Body of pancreas (tissue), 4 donors: ENCODE data around the gene SLC5A7. TPM values are rescaled to one million over a fixed set of nuclear protein-coding genes. Genes with fewer than 3 reads are reported as not detected.

ENCODE experiments used
- ATAC-seq: fragments of 150-250 bp; one replicate; pipeline ENCODE4 v1.9.1; 2016
- DNase-seq, 4 donors: peaks; one replicate each; pipeline ENCODE4 v3.0.0-alpha.2; 2019
- H3K27ac ChIP-seq, 4 donors: fragments of 200-600 bp; sonication (generic); 1 replicate in 3 of 4; 2 replicates in 1 of 4; pipeline versions ENCODE4 v1.5.1 to v1.6.1; 2016 to 2019; ENCODE audit warnings: mild to moderate bottlenecking in 1 of 4, mixed read lengths in 1 of 4, moderate library complexity in 1 of 4
- H3K27me3 ChIP-seq, 2 donors: fragments of 200-600 bp; sonication (generic); one replicate each; pipeline ENCODE4 v1.6.0; 2016; ENCODE audit warnings: mild to moderate bottlenecking in 1 of 2
- H3K36me3 ChIP-seq, 2 donors: fragments of 200-600 bp; sonication (generic); replicated peaks in 1 of 2; 2 replicates each; pipeline ENCODE4 v1.5.1; 2016; ENCODE audit warnings: low read depth in 2 of 2; ENCODE audit not compliant: insufficient read depth in 1 of 2
- H3K4me1 ChIP-seq: fragments of 200-600 bp; sonication (generic); one replicate; pipeline ENCODE4 v1.6.0; 2016
- H3K4me3 ChIP-seq, 2 donors: fragments of 200-600 bp; sonication (generic); 1 replicate in 1 of 2; 2 replicates in 1 of 2; pipeline ENCODE4 v1.5.1; 2016 to 2019
- H3K9me3 ChIP-seq, 3 donors: fragments of 200-600 bp; sonication (generic); 1 replicate in 2 of 3; 2 replicates in 1 of 3; pipeline ENCODE4 v1.5.1; 2016
- CTCF ChIP-seq, 7 experiments: fragments of 450-650 bp in 4 of 7; fragments of 200-600 bp in 3 of 7; sonication (generic) in 3 of 7; IDR thresholded peaks; one replicate each; pipeline ENCODE4 v1.5.1; 2016 to 2019; ENCODE audit warnings: antibody characterized with exemption in 7 of 7
- POLR2A ChIP-seq, 3 donors: fragments of 450-650 bp; IDR thresholded peaks; one replicate each; pipeline ENCODE4 v1.6.1; 2016; ENCODE audit warnings: antibody characterized with exemption in 3 of 3, mild to moderate bottlenecking in 2 of 3
- WGBS, 2 donors: methylation state at CpG; one replicate each; pipeline ENCODE4 v1.1.5; 2017; 5-methylcytosine and 5-hydroxymethylcytosine counted together
- intact Hi-C: fragments of 100-400 bp; cut with DNase I; formaldehyde crosslinking; loops from one replicate; pipeline ENCODE4 v1.15.1; 2023
- total RNA-seq, 2 donors: library from RNA; depleted of rRNA; stranded (reverse); fragments of >200 nt; gene quantifications; one replicate each; pipeline ENCODE4 v1.1.0, GENCODE V29; 2016

Gene SLC5A7
- total RNA-seq, 2 donors from 2014 or later = 0.26 TPM; not detected in 1

GRCh38 chr2:108010912-108011591 lies 24.7 kb downstream of the SLC5A7 start:
- intact Hi-C loops = no loop called here
- Histone ChIP-seq H3K4me1 (no peaks in the 10 kb centered on the region), H3K27me3 (no peaks in the 10 kb centered on the region), H3K27ac (no peak overlapping the region), H3K36me3 (no peaks in the 10 kb centered on the region), H3K4me3 (no peak overlapping the region), H3K9me3 (no peaks in the 10 kb centered on the region)
- DNase-seq (no peak), ATAC-seq (no peak)
- TF ChIP-seq CTCF (IDR thresholded peaks at IDR 0.05) (no peak), POLR2A (IDR thresholded peaks at IDR 0.05) (no peak)
- 61 to 66% methylated on average over 2 of the region's 2 CpGs for WGBS, 2 donors

GRCh38 chr2:108013305-108013704 lies 27.0 kb downstream of the SLC5A7 start:
- ATAC-seq (no peak), DNase-seq (no peak)
- Histone ChIP-seq H3K9me3 (no peaks in the 10 kb centered on the region), H3K4me1 (no peaks in the 10 kb centered on the region), H3K27ac (no peak overlapping the region), H3K36me3 (no peaks in the 10 kb centered on the region), H3K4me3 (no peak overlapping the region), H3K27me3 (no peaks in the 10 kb centered on the region)
- TF ChIP-seq POLR2A (IDR thresholded peaks at IDR 0.05) (no peak), CTCF (IDR thresholded peaks at IDR 0.05) (no peak)
- 47 to 60% methylated on average over 1 of the region's 1 CpG for WGBS, 2 donors
- intact Hi-C loops = no loop called here

- DNase-seq = no peak
- Histone ChIP-seq H3K27ac (no peak overlapping the region), H3K4me1 (no peaks in the 10 kb centered on the region), H3K9me3 (no peaks in the 10 kb centered on the region), H3K27me3 (no peaks in the 10 kb centered on the region), H3K36me3 (no peaks in the 10 kb centered on the region), H3K4me3 (no peak overlapping the region)
- no peak for ATAC-seq
- intact Hi-C loops = no loop called here
- no peak for TF ChIP-seq CTCF (IDR thresholded peaks at IDR 0.05)
These were observed 36.3 kb downstream of the SLC5A7 start for GRCh38 chr2:108022628-108023027.

- no peak overlapping the region for H3K27ac ChIP-seq
- 61 to 63% methylated on average over 4 of the region's 4 CpGs for WGBS, 2 donors
- no peaks in the 10 kb centered on the region for H3K9me3 ChIP-seq
- intact Hi-C loops = no loop called here
- TF ChIP-seq CTCF (IDR thresholded peaks at IDR 0.05) (no peak), POLR2A (IDR thresholded peaks at IDR 0.05) (no peak)
- no peaks in the 10 kb centered on the region for H3K4me1 ChIP-seq
- DNase-seq (no peak), ATAC-seq (no peak)
- no peak overlapping the region for H3K4me3 ChIP-seq
- H3K36me3 ChIP-seq = no peaks in the 10 kb centered on the region
- H3K27me3 ChIP-seq = no peaks in the 10 kb centered on the region
These were observed 37.5 kb downstream of the SLC5A7 start for GRCh38 chr2:108023776-108024175.

- TF ChIP-seq POLR2A (IDR thresholded peaks at IDR 0.05) (no peak), CTCF (IDR thresholded peaks at IDR 0.05) (no peak)
- Histone ChIP-seq H3K27me3 (no peaks in the 10 kb centered on the region), H3K4me3 (no peak overlapping the region), H3K9me3 (peaks cover 0 to under 1% (median 0%) of the 10 kb centered on the region in 3 donors), H3K36me3 (no peaks in the 10 kb centered on the region), H3K4me1 (no peaks in the 10 kb centered on the region), H3K27ac (no peak overlapping the region)
- 79 to 85% methylated on average over 1 of the region's 1 CpG for WGBS, 2 donors
- no peak for ATAC-seq
- intact Hi-C loops = no loop called here
- DNase-seq = no peak
These were observed 39.9 kb downstream of the SLC5A7 start for GRCh38 chr2:108026092-108026794.
